Choroid plexus epithelial cell (primary cell): ENCODE data around the gene ZBTB39.
"Not testable (repeated sequence)": the region's sequence is repeated elsewhere in the genome, so short reads cannot be mapped to it uniquely, and the experiment has no call there.

Experiments
- DNase-seq: peaks from one replicate; pipeline ENCODE4 v3.0.0-alpha.2; 2010; ENCODE audit warnings: low read depth
- H3K4me3 ChIP-seq: 2 replicates; pipeline ENCODE4 v1.5.1; 2011; ENCODE audit warnings: low read depth, mild to moderate bottlenecking, control low read depth, low read length, moderate library complexity
- TF ChIP-seq, protein P1 (sequence below): conservative IDR thresholded peaks from 2 replicates; pipeline ENCODE4 v1.5.1; 2011; ENCODE audit warnings: low read depth, mild to moderate bottlenecking, control low read depth, inconsistent platforms, low read length, moderate library complexity

The ZBTB39 gene

GRCh38 chr12:57005980-57006808 is at the start of gene ZBTB39:
Gene ZBTB39 (minus strand): TSS chr12:57006546. CDS start chr12:57004917, 1,629 bp downstream.
- H3K4me3 ChIP-seq: peak within 1 kb of the TSS; percentile 72
- TF ChIP-seq, protein P1, sequence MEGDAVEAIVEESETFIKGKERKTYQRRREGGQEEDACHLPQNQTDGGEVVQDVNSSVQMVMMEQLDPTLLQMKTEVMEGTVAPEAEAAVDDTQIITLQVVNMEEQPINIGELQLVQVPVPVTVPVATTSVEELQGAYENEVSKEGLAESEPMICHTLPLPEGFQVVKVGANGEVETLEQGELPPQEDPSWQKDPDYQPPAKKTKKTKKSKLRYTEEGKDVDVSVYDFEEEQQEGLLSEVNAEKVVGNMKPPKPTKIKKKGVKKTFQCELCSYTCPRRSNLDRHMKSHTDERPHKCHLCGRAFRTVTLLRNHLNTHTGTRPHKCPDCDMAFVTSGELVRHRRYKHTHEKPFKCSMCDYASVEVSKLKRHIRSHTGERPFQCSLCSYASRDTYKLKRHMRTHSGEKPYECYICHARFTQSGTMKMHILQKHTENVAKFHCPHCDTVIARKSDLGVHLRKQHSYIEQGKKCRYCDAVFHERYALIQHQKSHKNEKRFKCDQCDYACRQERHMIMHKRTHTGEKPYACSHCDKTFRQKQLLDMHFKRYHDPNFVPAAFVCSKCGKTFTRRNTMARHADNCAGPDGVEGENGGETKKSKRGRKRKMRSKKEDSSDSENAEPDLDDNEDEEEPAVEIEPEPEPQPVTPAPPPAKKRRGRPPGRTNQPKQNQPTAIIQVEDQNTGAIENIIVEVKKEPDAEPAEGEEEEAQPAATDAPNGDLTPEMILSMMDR: peak; percentile 44
- peak; percentile 49 for DNase-seq

DNA sequence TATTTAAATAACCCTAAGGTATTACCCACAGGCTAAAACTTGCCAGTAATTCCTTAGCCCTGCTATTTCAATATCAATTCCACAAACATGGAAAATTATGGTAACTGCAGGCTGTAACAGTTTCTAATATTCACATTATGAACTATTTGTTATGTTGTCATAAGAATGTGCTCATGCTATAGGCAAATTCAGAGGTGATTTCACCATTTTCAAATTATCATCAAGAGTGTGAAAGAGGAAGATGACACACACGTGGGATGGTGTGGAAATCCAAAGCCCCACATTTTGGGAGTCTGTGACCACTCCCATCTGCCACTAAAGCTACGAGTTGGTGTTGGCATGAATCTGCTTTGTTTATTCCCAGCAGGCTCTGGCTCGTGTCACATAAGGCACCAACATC is 49.5 kb upstream of the ZBTB39 start:
- DNase-seq: no peak
- TF ChIP-seq, protein P1: no peak
- no peak overlapping the region for H3K4me3 ChIP-seq

DNA sequence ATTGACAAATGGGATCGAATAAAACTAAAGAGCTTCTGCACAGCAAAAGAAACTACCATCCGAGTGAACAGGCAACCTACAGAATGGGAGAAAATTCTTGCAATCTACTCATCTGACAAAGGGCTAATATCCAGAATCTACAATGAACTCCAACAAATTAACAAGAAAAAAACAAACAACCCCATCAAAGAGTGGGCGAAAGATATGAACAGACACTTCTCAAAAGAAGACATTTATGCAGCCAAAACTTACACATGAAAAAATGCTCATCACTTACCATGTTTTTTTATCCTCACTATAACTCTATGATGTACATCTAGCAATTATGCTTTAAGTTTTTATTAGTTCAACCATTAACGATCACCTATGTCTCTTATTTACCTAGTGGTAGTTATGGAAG is 47.6 kb upstream of the ZBTB39 start:
- not testable (repeated sequence) for DNase-seq, H3K4me3 ChIP-seq

- not testable (repeated sequence) for H3K4me3 ChIP-seq, DNase-seq
Measured at GRCh38 chr12:57053146-57053545, 46.8 kb upstream of the ZBTB39 start.

GRCh38 chr12:57051011-57051410 is 44.7 kb upstream of the ZBTB39 start:
- TF ChIP-seq, protein P1: no peak
- no peak for DNase-seq
- no peak overlapping the region for H3K4me3 ChIP-seq

DNA sequence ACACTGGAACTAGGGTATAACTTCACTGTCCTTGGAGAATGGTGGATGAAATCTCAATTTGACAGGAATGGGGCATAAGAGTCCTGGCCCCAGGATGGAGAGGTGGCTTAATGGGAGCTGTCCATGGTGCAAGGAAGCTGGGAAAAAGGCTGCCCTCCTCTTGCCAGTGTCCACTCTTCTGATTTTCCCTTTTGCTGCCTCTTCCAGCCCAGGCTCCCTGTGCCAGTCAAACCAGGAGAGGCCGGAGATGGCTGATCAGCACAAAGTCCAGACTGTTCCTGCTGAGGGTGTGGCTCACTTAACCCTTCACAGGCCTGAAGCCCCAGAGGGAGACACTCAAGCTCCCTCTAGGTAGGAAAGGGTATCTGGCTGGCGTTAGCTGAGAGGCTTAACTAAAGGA is 43.5 kb upstream of the ZBTB39 start, which contains the start of gene MYO1A:
Gene MYO1A (minus strand): TSS at position 240 of the 400 bp plus-strand sequence. CDS start 1,806 bp downstream, outside the sequence.
- DNase-seq: peak; percentile 19
- TF ChIP-seq, protein P1: no peak
- no peak within 1 kb of the TSS for H3K4me3 ChIP-seq

- TF ChIP-seq, protein P1: no peak
- no peak for DNase-seq
- H3K4me3 ChIP-seq: no peak overlapping the region
Measured at GRCh38 chr12:57049119-57049446, 42.7 kb upstream of the ZBTB39 start.

GRCh38 chr12:57048423-57049118 is 42.2 kb upstream of the ZBTB39 start:
- TF ChIP-seq, protein P1: no peak

More at GRCh38 chr12:57048423-57049118, 42.2 kb upstream of the ZBTB39 start:
- H3K4me3 ChIP-seq: no peak overlapping the region
- no peak for DNase-seq
